ENCODE results near the gene OSBP2. TPM values are rescaled to one million over a fixed set of nuclear protein-coding genes. Genes with fewer than 3 reads are reported as not detected.

OSBP2 gene
- total RNA-seq, 1 experiment from 2014 or later: 9.3 TPM

GRCh38 chr22:30892731-30893221 lies 198.1 kb downstream of the OSBP2 start:
- Histone ChIP-seq H3K4me3 (no peak overlapping the region), H3K27me3 (no peaks in the 10 kb centered on the region), H3K9me3 (no peaks in the 10 kb centered on the region), H3K36me3 (peaks cover 8% of the 10 kb centered on the region)
- no peak for DNase-seq

GRCh38 chr22:30893434-30894370 lies 199.0 kb downstream of the OSBP2 start:
- Histone ChIP-seq H3K27me3 (no peaks in the 10 kb centered on the region), H3K9me3 (no peaks in the 10 kb centered on the region), H3K4me3 (no peak overlapping the region), H3K36me3 (peaks cover 13% of the 10 kb centered on the region)
- DNase-seq: no peak

GRCh38 chr22:30894371-30894740 lies 199.7 kb downstream of the OSBP2 start:
- H3K27me3 ChIP-seq: no peaks in the 10 kb centered on the region
- peaks cover 13% of the 10 kb centered on the region for H3K36me3 ChIP-seq
- no peak overlapping the region for H3K4me3 ChIP-seq
- DNase-seq: no peak
- 0 out of 2 replicates have a peak, but pooled peaks cover 1% of the 10 kb centered on the region for H3K9me3 ChIP-seq

- Histone ChIP-seq H3K36me3 (peaks cover 21% of the 10 kb centered on the region), H3K4me3 (no peak overlapping the region), H3K27me3 (no peaks in the 10 kb centered on the region), H3K9me3 (0 out of 2 replicates have a peak, but pooled peaks cover 3% of the 10 kb centered on the region)
- DNase-seq: no peak
Observed at GRCh38 chr22:30902496-30903357, 208.1 kb downstream of the OSBP2 start.

GRCh38 chr22:30903876-30904460 lies 209.3 kb downstream of the OSBP2 start:
- H3K9me3 ChIP-seq: 0 out of 2 replicates have a peak, but pooled peaks cover 3% of the 10 kb centered on the region
- H3K27me3 ChIP-seq: no peaks in the 10 kb centered on the region
- H3K36me3 ChIP-seq: peaks cover 16% of the 10 kb centered on the region
- no peak overlapping the region for H3K4me3 ChIP-seq
- DNase-seq: no peak

- Histone ChIP-seq H3K4me3 (no peak overlapping the region), H3K27me3 (no peaks in the 10 kb centered on the region), H3K9me3 (no peaks in the 10 kb centered on the region), H3K36me3 (peaks cover 4% of the 10 kb centered on the region)
- no peak for DNase-seq
Observed at GRCh38 chr22:30905696-30906341, 211.1 kb downstream of the OSBP2 start.

GRCh38 chr22:30906411-30906810 lies 211.7 kb downstream of the OSBP2 start:
- H3K4me3 ChIP-seq: no peak overlapping the region
- H3K9me3 ChIP-seq: no peaks in the 10 kb centered on the region
- H3K27me3 ChIP-seq: no peaks in the 10 kb centered on the region
- no peaks in the 10 kb centered on the region; the same call in 1 of the 2 replicates for H3K36me3 ChIP-seq
- no peak for DNase-seq

- no peak for DNase-seq
- Histone ChIP-seq H3K9me3 (no peaks in the 10 kb centered on the region), H3K36me3 (no peaks in the 10 kb centered on the region; the same call in 1 of the 2 replicates), H3K27me3 (no peaks in the 10 kb centered on the region), H3K4me3 (no peak overlapping the region)
Observed at GRCh38 chr22:30906946-30907345, 212.3 kb downstream of the OSBP2 start.

GRCh38 chr22:30908051-30908461 lies 213.4 kb downstream of the OSBP2 start:
- no peak for DNase-seq
- H3K27me3 ChIP-seq: no peaks in the 10 kb centered on the region
- no peak overlapping the region for H3K4me3 ChIP-seq
- no peaks in the 10 kb centered on the region; the same call in 1 of the 2 replicates for H3K36me3 ChIP-seq
- no peaks in the 10 kb centered on the region for H3K9me3 ChIP-seq

- no peaks in the 10 kb centered on the region for H3K9me3 ChIP-seq
- H3K27me3 ChIP-seq: no peaks in the 10 kb centered on the region
- no peaks in the 10 kb centered on the region; the same call in 1 of the 2 replicates for H3K36me3 ChIP-seq
- no peak overlapping the region for H3K4me3 ChIP-seq
- DNase-seq: no peak
Observed at GRCh38 chr22:30909306-30909705, 214.6 kb downstream of the OSBP2 start.

- H3K27me3 ChIP-seq: no peaks in the 10 kb centered on the region
- no peaks in the 10 kb centered on the region for H3K36me3 ChIP-seq
- no peaks in the 10 kb centered on the region for H3K9me3 ChIP-seq
- H3K4me3 ChIP-seq: no peak overlapping the region
- DNase-seq: no peak
Observed at GRCh38 chr22:30910358-30910757, 215.7 kb downstream of the OSBP2 start.

- Histone ChIP-seq H3K9me3 (peaks cover 3% of the 10 kb centered on the region), H3K4me3 (no peak overlapping the region), H3K36me3 (no peaks in the 10 kb centered on the region), H3K27me3 (no peaks in the 10 kb centered on the region)
- no peak for DNase-seq
Observed at GRCh38 chr22:30918761-30919160, 224.1 kb downstream of the OSBP2 start.

GRCh38 chr22:30919973-30920372 lies 225.3 kb downstream of the OSBP2 start:
- peaks cover 3% of the 10 kb centered on the region for H3K9me3 ChIP-seq
- no peak for DNase-seq
- H3K4me3 ChIP-seq: no peak overlapping the region
- H3K36me3 ChIP-seq: no peaks in the 10 kb centered on the region
- no peaks in the 10 kb centered on the region for H3K27me3 ChIP-seq

- Histone ChIP-seq H3K27me3 (no peaks in the 10 kb centered on the region), H3K9me3 (peaks cover 3% of the 10 kb centered on the region), H3K4me3 (no peak overlapping the region), H3K36me3 (peaks cover 4% of the 10 kb centered on the region; the same call in 1 of the 2 replicates)
- DNase-seq: peak; percentile 65
Observed at GRCh38 chr22:30920407-30920806, 225.7 kb downstream of the OSBP2 start.

- Histone ChIP-seq H3K4me3 (no peak overlapping the region), H3K36me3 (peaks cover 10% of the 10 kb centered on the region), H3K9me3 (no peaks in the 10 kb centered on the region), H3K27me3 (no peaks in the 10 kb centered on the region)
- no peak for DNase-seq
Observed at GRCh38 chr22:30921108-30921507, 226.4 kb downstream of the OSBP2 start.

GRCh38 chr22:30922151-30922611 lies 227.5 kb downstream of the OSBP2 start:
- no peak overlapping the region for H3K4me3 ChIP-seq
- no peaks in the 10 kb centered on the region for H3K27me3 ChIP-seq
- no peaks in the 10 kb centered on the region for H3K9me3 ChIP-seq
- H3K36me3 ChIP-seq: peaks cover 17% of the 10 kb centered on the region
- peak; percentile 37 for DNase-seq

Measured in MG63 (cell line).